Upper lobe of right lung (tissue), 1 donor: ENCODE results near the gene B9D2. TPM values are rescaled to one million over a fixed set of nuclear protein-coding genes. Genes with fewer than 3 reads are reported as not detected.

ENCODE experiments used
- ATAC-seq: fragments of 200-7000 bp; cut with Tn5 transposase; one replicate; pipeline ENCODE4 v1.9.1; 2020; ENCODE audit warnings: mild to moderate bottlenecking, moderate library complexity
- DNase-seq: peaks from one replicate; pipeline ENCODE4 v3.0.0-alpha.2; 2020
- H3K27ac ChIP-seq: fragments of 200-600 bp; one replicate; pipeline ENCODE4 v1.8.0; 2022
- H3K27me3 ChIP-seq: fragments of 200-600 bp; one replicate; pipeline ENCODE4 v1.8.0; 2022; ENCODE audit warnings: mild to moderate bottlenecking
- H3K36me3 ChIP-seq: fragments of 200-600 bp; one replicate; pipeline ENCODE4 v1.8.0; 2022
- H3K4me1 ChIP-seq: fragments of 200-600 bp; one replicate; pipeline ENCODE4 v1.8.0; 2022
- H3K4me3 ChIP-seq: fragments of 200-600 bp; one replicate; pipeline ENCODE4 v1.8.0; 2022; ENCODE audit warnings: mild to moderate bottlenecking
- H3K9me3 ChIP-seq: fragments of 200-600 bp; one replicate; pipeline ENCODE4 v1.8.0; 2022
- CTCF ChIP-seq: fragments of 200-600 bp; IDR thresholded peaks from one replicate; pipeline ENCODE4 v1.8.0; 2022; ENCODE audit warnings: antibody characterized with exemption
- intact Hi-C: fragments of 100-400 bp; cut with DNase I; formaldehyde crosslinking; loops from one replicate; pipeline ENCODE4 v1.11.0; 2022
- total RNA-seq: library from RNA; stranded (reverse); fragmentation: NEBNext Ultra II Directional; extraction: Animal tissue kit (Norgen Biotek cat#: 25700); gene quantifications from one replicate; pipeline ENCODE4 v1.2.1, GENCODE V29; 2021
- donor health status: DM: no; HTN: yes; CAD: no; lungs with severe emphysema.

The B9D2 gene
- total RNA-seq, 1 donor from 2014 or later = 5.5 TPM

DNA sequence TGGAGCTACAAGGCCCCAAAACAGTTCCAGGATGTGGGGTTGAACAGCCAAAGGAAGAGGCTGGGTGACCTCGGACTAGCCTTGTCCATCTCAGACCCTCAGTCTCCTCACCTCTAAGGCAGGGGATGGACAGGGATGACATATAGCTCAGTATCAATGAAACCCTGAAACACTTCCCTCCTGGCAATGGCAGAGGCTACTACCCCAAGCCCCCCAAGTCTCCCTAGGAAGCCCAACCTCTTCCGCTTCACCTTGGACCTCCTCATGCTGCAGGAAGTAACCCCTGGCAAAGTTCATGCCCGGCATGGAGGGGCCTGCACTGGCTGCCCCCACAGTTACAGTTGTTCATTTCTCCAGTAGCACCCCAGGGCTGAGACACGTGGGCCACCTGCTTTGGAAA, 43.4 kb downstream of the B9D2 start:
- Histone ChIP-seq H3K27me3 (no peaks in the 10 kb centered on the region), H3K4me3 (no peak overlapping the region), H3K36me3 (peaks cover 52% of the 10 kb centered on the region), H3K4me1 (peaks cover 40% of the 10 kb centered on the region), H3K9me3 (no peaks in the 10 kb centered on the region), H3K27ac (no peak overlapping the region)
- no peak for TF ChIP-seq CTCF
- intact Hi-C loops = no loop called here
- DNase-seq (no peak), ATAC-seq (no peak)

DNA sequence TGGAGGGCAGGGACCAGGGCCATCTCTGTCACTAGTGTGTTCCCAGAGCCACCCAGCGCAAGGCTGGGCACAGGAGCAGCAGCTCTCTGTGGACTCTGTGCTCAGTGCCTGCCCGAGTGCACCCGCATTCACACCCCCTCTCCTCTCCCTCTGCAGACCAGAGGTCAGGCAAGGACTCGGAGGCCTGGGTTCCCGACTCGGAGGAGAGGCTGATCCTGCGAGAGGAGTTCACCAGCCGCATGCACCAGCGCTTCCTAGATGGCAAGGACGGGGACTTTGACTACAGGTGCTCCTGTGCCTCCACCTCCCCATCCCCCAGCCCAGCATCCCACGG, 43.8 kb downstream of the B9D2 start:
- intact Hi-C loops = no loop called here
- no peaks in the 10 kb centered on the region for H3K27me3 ChIP-seq
- H3K27ac ChIP-seq = no peak overlapping the region
- DNase-seq (no peak), ATAC-seq (no peak)
- no peak for TF ChIP-seq CTCF
- no peak overlapping the region for H3K4me3 ChIP-seq
- no peaks in the 10 kb centered on the region for H3K9me3 ChIP-seq
- H3K36me3 ChIP-seq = peaks cover 56% of the 10 kb centered on the region
- H3K4me1 ChIP-seq = peaks cover 36% of the 10 kb centered on the region

GRCh38 chr19:41319500-41320184, 44.3 kb downstream of the B9D2 start:
- no peak for ATAC-seq
- TF ChIP-seq CTCF = no peak
- Histone ChIP-seq H3K27me3 (no peaks in the 10 kb centered on the region), H3K9me3 (no peaks in the 10 kb centered on the region), H3K4me1 (peaks cover 31% of the 10 kb centered on the region), H3K27ac (no peak overlapping the region), H3K4me3 (no peak overlapping the region), H3K36me3 (peaks cover 61% of the 10 kb centered on the region)
- DNase-seq = no peak
- intact Hi-C loops = no loop called here

GRCh38 chr19:41318696-41319499, 45.1 kb downstream of the B9D2 start:
- intact Hi-C loops = no loop called here
- DNase-seq = no peak
- Histone ChIP-seq H3K4me1 (peaks cover 23% of the 10 kb centered on the region), H3K27me3 (no peaks in the 10 kb centered on the region), H3K4me3 (no peak overlapping the region), H3K36me3 (peaks cover 66% of the 10 kb centered on the region), H3K9me3 (no peaks in the 10 kb centered on the region), H3K27ac (no peak overlapping the region)
- ATAC-seq = no peak
- no peak for TF ChIP-seq CTCF

DNA sequence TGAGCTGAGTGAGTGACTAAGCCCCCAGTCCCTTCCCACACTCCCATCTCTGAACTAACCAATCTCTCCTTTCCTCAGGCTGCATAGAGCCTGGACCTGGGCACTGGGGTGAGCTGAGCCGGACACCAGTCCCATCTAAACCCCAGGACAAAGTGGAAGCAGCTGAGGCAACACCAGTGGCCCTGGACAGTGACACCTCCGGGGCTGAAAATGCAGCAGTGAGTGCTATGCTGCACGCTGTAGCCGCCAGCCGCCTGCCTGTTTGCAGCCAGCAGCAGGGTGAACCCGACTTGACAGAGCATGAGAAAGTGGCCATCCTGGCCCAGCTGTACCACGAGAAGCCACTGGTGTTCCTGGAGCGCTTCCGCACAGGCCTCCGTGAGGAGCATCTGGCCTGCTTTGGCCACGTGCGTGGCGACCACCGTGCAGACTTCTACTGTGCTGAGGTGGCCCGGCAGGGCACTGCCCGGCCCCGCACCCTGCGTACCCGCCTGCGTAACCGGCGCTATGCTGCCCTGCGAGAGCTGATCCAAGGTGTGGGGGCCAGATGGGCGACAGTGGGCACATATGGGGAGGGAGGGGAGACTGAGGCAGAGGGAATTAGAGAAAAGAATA, 47.5 kb downstream of the B9D2 start:
- no peak for TF ChIP-seq CTCF
- Histone ChIP-seq H3K27me3 (no peaks in the 10 kb centered on the region), H3K4me1 (peaks cover 4% of the 10 kb centered on the region), H3K9me3 (no peaks in the 10 kb centered on the region), H3K36me3 (peaks cover 82% of the 10 kb centered on the region), H3K27ac (no peak overlapping the region), H3K4me3 (no peak overlapping the region)
- ATAC-seq (no peak), DNase-seq (no peak)
- intact Hi-C loops = no loop called here
